Coronary artery (tissue), 2 donors: ENCODE measurements around the gene LYPD1.

Experiments used
- DNase-seq: peaks from one replicate; pipeline ENCODE4 v3.0.0-alpha.2; 2017; ENCODE audit warnings: low spot score
- H3K27ac ChIP-seq, 2 donors: fragments of 200-600 bp; sonication (generic); one replicate each; pipeline ENCODE4 v1.5.1; 2016 to 2019
- H3K4me3 ChIP-seq: fragments of 200-600 bp; sonication (generic); 2 replicates; pipeline ENCODE4 v1.5.1; 2016; ENCODE audit warnings: mild to moderate bottlenecking, moderate library complexity
- TF ChIP-seq, protein P1 (sequence below): fragments of 200-600 bp; sonication (generic); IDR thresholded peaks from one replicate; pipeline ENCODE4 v1.5.1; 2019; ENCODE audit warnings: antibody characterized with exemption

Gene LYPD1

DNA sequence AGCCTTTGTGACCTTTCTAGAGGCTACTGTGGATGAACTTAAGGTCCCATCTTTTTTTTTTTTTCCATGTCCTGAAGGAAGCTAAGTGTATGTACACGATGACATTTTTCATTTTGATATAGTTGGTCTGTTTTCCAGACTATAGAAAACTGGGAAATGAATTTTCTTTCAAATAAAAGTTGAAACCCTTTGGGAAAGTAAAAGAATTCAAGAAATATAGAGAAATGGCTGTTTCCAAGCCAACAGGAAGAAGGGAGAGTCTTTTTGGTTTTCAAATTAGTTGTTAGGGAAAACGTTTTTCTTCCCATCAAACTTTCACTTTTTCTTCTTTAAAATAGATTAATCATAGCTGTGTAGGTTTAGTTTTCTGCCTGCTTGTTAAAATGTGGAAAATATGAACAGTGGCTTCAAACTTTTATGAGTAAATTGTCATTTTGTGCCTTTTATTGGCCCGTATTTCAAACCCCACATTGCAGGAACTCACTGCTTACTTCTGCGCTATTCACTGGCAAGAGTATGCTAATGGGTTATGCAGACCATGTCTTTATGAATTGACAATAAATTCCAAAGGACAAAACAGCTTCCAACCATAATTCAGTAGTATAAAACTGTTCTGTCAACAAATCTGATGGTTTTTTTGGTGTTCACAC, 27.7 kb upstream of the LYPD1 start:
- no peak for DNase-seq
- H3K4me3 ChIP-seq: no peak overlapping the region
- TF ChIP-seq, protein P1, sequence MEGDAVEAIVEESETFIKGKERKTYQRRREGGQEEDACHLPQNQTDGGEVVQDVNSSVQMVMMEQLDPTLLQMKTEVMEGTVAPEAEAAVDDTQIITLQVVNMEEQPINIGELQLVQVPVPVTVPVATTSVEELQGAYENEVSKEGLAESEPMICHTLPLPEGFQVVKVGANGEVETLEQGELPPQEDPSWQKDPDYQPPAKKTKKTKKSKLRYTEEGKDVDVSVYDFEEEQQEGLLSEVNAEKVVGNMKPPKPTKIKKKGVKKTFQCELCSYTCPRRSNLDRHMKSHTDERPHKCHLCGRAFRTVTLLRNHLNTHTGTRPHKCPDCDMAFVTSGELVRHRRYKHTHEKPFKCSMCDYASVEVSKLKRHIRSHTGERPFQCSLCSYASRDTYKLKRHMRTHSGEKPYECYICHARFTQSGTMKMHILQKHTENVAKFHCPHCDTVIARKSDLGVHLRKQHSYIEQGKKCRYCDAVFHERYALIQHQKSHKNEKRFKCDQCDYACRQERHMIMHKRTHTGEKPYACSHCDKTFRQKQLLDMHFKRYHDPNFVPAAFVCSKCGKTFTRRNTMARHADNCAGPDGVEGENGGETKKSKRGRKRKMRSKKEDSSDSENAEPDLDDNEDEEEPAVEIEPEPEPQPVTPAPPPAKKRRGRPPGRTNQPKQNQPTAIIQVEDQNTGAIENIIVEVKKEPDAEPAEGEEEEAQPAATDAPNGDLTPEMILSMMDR: no peak
- H3K27ac ChIP-seq: no peak overlapping the region

DNA sequence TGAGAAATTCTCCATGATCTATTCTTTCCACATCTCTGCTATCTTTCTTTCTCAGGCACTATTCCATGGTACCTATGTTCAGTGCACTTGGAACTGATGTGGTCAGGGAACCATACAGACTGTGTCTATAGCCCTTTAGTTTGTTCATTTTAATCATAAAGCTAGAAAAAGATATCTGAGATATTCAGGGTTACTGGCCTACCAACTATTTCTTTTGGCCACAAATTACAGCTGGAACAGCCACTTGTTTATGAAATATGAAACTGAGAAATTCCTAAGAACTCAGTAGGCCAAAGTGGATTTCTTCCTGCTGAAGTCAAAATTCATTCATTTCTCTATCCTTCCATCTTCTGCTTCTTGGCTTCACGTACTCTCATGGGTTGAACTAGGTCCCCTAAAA, 22.8 kb upstream of the LYPD1 start:
- DNase-seq: no peak
- H3K4me3 ChIP-seq: no peak overlapping the region
- TF ChIP-seq, protein P1: no peak
- H3K27ac ChIP-seq: no peak overlapping the region

DNA sequence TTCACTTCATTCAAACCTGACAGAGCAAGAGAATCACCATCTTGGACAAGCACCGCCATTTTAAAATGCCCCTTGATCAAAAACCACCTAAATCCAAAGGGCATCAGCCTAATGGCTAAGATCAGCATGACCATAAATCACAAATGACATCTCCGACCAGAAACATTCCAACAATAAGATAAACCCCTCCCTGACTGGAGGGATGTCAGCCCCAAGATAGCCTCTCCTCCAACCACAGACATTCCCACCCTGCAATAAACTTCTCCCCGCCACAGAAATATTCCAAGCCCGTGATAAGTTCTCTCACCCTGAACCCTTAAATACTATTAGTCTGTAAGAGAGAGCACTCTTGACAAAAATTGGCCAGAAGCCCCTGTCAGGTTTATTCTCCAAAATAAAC, 21.6 kb upstream of the LYPD1 start:
- TF ChIP-seq, protein P1: no peak
- H3K4me3 ChIP-seq: no peak overlapping the region
- no peak overlapping the region for H3K27ac ChIP-seq
- no peak for DNase-seq

DNA sequence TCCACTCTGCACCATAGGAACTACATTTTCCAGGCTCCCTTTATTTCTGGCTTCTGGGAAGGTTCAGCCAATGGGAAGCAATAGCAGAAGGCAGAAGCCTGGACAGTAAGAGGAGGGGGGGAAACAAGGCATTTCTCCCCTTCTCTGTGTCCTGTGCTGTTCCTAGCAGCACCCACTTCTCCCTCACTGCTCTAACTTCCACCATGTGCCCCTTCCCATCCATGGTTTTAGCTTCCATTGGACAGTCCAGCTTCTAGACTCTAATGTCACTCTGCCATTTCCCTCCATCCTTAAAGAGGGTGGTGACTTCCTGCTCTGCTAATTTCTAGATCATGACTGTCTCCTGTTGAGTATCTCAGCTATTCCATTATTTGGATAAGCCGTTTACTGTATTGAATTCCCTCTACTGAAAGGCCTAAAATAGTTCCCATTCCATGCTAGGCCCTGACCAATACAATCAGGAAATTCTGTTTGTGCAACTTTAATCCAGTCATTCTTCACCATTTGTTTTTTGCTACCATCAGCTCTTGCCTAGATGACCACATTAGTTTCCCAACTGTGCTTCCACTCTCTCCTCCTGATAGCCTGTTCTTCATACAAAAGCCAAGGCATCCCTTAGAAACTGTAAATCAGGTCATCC, 20.8 kb upstream of the LYPD1 start:
- no peak for DNase-seq
- TF ChIP-seq, protein P1: no peak
- Histone ChIP-seq H3K4me3 (no peak overlapping the region), H3K27ac (no peak overlapping the region)

DNA sequence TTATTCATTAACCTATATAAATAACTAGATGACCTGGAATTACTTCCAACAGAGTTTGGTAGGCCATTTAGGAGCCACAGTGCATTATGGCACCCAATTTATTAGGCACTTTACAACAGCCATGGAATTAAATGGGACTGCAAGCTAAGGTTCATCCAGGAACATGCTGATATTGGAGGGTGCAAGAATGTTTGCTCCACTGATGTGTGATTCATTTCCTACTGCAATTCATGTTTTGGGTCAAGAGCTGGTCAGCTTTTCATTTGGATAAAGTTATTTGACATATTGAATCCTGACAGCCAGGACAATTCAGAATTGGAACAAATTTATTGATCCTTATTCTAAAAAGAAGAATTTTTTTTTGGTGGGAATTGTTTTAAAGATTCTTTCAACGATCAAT, 11.8 kb upstream of the LYPD1 start:
- Histone ChIP-seq H3K4me3 (no peak overlapping the region), H3K27ac (no peak overlapping the region)
- TF ChIP-seq, protein P1: no peak
- DNase-seq: no peak

DNA sequence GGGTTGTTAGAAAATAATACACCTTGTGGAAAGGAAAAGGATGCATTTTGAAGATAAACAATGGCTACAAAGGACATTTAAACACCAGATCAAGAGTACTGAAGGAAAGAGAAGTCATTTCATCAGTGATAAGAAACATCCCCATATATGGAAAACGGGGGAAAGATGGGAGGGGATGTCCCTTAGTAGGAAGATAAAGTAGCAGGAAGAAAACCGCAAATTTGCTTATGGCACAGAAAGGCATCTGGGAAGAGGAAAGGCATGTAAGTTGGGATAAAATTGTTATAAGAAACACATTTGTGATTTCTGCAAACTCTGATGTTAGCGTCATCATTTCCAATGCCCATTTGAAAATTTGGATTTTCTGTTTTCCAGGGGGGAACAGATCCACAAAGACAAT, 10.5 kb upstream of the LYPD1 start:
- no peak for DNase-seq
- TF ChIP-seq, protein P1: no peak
- Histone ChIP-seq H3K27ac (no peak overlapping the region), H3K4me3 (no peak overlapping the region)

DNA sequence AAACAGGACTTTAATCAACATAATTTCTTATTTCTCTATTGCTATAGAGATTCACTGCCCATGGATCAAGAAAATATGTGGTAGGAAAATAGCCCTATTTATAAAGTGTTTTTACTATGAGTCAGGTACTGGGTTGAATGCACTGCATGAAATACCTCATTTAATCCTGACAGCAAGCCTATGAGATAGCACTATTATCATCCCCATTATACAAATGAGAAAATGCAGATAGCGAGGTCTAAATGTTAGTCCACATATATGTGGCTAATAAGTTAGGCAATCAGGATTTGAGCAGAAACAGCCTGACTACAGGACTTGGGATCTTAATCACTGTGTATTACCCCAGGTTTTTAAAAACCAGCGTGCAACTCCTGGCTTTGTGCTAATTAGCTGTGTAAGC, 8.5 kb upstream of the LYPD1 start:
- H3K4me3 ChIP-seq: no peak overlapping the region
- TF ChIP-seq, protein P1: no peak

More for the DNA sequence above, 8.5 kb upstream of the LYPD1 start:
- H3K27ac ChIP-seq: no peak overlapping the region
- DNase-seq: no peak
